HepG2 (cell line): Measurements from ENCODE around the gene PPP1CB. TPM values are rescaled to one million over a fixed set of nuclear protein-coding genes. Genes with fewer than 3 reads are reported as not detected.

Source experiments
- ATAC-seq: fragments of 200-7000 bp; cut with Tn5 transposase; 3 replicates; pipeline ENCODE4 v1.9.1; 2020; ENCODE audit warnings: mild to moderate bottlenecking, moderate library complexity
- BruUV-seq: library from RNA; stranded (reverse); fragments of 400-500 nt; replicated peaks from 2 replicates; lab custom pipeline; 2021; lab: Mats Ljungman, UMichigan
- CTCF ChIA-PET: fragments of 300-600 bp; formaldehyde crosslinking; extraction: SDS; loops from one replicate; lab custom pipeline; 2021; ENCODE audit warnings: low total read pairs, inconsistent platforms, low intra/inter-chr PET ratio; lab: Yijun Ruan, JAX
- POLR2A ChIA-PET: fragments of 350-600 bp; sonication (Branson Sonifier 250); formaldehyde crosslinking; loops from one replicate; lab custom pipeline; 2020; ENCODE audit warnings: antibody characterized with exemption, inconsistent platforms; lab: Yijun Ruan, JAX
- DNase-seq: peaks from one replicate; pipeline ENCODE4 v3.0.0-alpha.2; 2015; ENCODE audit warnings: low spot score
- FAIRE-seq: peaks from 3 replicates; lab custom pipeline; 2011; peaks lifted over from hg19 to GRCh38; lab: Jason Lieb, UNC
- H2AFZ ChIP-seq: one replicate; pipeline ENCODE4 v1.6.1; 2011; ENCODE audit warnings: low read length, inconsistent platforms
- H3K27ac ChIP-seq: fragments of 300-600 bp; 3 replicates; pipeline ENCODE4 v1.8.0; 2011; ENCODE audit warnings: mixed run types, mild to moderate bottlenecking, mixed read lengths, low read length, inconsistent platforms; ENCODE audit not compliant: insufficient read depth; ENCODE audit errors: extremely low read length
- H3K27me3 ChIP-seq, 2 experiments: fragments of 200-600 bp in 1 of 2; 2 replicates in 1 of 2; 3 replicates in 1 of 2; pipeline versions ENCODE4 v1.6.0 to v1.8.0; 2011; ENCODE audit warnings: low read length in 2 of 2, mild to moderate bottlenecking in 2 of 2, moderate library complexity in 2 of 2, inconsistent platforms in 1 of 2; ENCODE audit not compliant: insufficient read depth in 2 of 2, control insufficient read depth in 1 of 2
- H3K36me3 ChIP-seq, 2 experiments: fragments of 200-600 bp in 1 of 2; replicated peaks in 1 of 2; 2 replicates in 1 of 2; 3 replicates in 1 of 2; pipeline versions ENCODE4 v1.5.1 to v1.8.0; 2011; ENCODE audit warnings: low read length in 2 of 2, inconsistent platforms in 1 of 2; ENCODE audit not compliant: insufficient read depth in 2 of 2, control insufficient read depth in 1 of 2
- H3K4me1 ChIP-seq: 2 replicates; pipeline ENCODE4 v1.5.1; 2012; ENCODE audit warnings: low read length, inconsistent platforms; ENCODE audit not compliant: insufficient read depth
- H3K4me2 ChIP-seq: 2 replicates; pipeline ENCODE4 v1.6.0; 2011; ENCODE audit warnings: low read depth, low read length, inconsistent platforms
- H3K4me3 ChIP-seq, 3 experiments: fragments of 200-600 bp in 1 of 3; sonication (generic), shearing (Covaris generic) in 1 of 3; replicated peaks in 1 of 3; 2 replicates each; pipeline ENCODE4 v1.5.1; 2011 to 2016; ENCODE audit warnings: low read length in 3 of 3, inconsistent platforms in 2 of 3, low read depth in 2 of 3, mild to moderate bottlenecking in 2 of 3, control low read depth in 1 of 3, mixed read lengths in 1 of 3; ENCODE audit not compliant: insufficient read depth in 1 of 3
- H3K79me2 ChIP-seq: one replicate; pipeline ENCODE4 v1.6.1; 2011; ENCODE audit warnings: low read length, inconsistent platforms; ENCODE audit not compliant: insufficient read depth
- H3K9ac ChIP-seq: 2 replicates; pipeline ENCODE4 v1.6.0; 2011; ENCODE audit warnings: mild to moderate bottlenecking, low read depth, low read length, inconsistent platforms; ENCODE audit not compliant: insufficient read depth
- H3K9me3 ChIP-seq: 2 replicates; pipeline ENCODE4 v1.5.1; 2012; ENCODE audit warnings: mild to moderate bottlenecking, low read length
- H4K20me1 ChIP-seq: 2 replicates; pipeline ENCODE4 v1.6.0; 2011; ENCODE audit warnings: inconsistent platforms, mild to moderate bottlenecking, low read length, moderate library complexity; ENCODE audit not compliant: insufficient read depth
- ASH2L ChIP-seq: fragments of 300-600, 200-600 bp; sonication (generic); IDR thresholded peaks from 2 replicates; pipeline ENCODE4 v1.7.0; 2017; ENCODE audit warnings: low read depth, mild to moderate bottlenecking, moderate library complexity, mixed read lengths, low read length; ENCODE audit not compliant: insufficient read length
- IRF1 ChIP-seq: sonication (generic); formaldehyde crosslinking; IDR thresholded peaks from 2 replicates; pipeline ENCODE4 v1.4.0; 2020; ENCODE audit warnings: low read depth, mild to moderate bottlenecking, missing genetic modification reagents
- KDM3A ChIP-seq: IDR thresholded peaks from 2 replicates; pipeline ENCODE4 v1.6.1; 2018; ENCODE audit warnings: low read depth, missing compliant biosample characterization
- NFE2 ChIP-seq: sonication (generic); formaldehyde crosslinking; IDR thresholded peaks from 2 replicates; pipeline ENCODE4 v1.4.0; 2020; ENCODE audit warnings: missing genetic modification reagents
- NFYB ChIP-seq: sonication (generic); formaldehyde crosslinking; IDR thresholded peaks from 2 replicates; pipeline ENCODE4 v1.4.0; 2020; ENCODE audit warnings: missing genetic modification reagents
- PHF5A ChIP-seq: IDR thresholded peaks from one replicate; pipeline ENCODE4 v1.6.1; 2018; ENCODE audit warnings: low read depth, missing genetic modification reagents; ENCODE audit not compliant: unreplicated experiment
- SMYD3 ChIP-seq: sonication (generic); formaldehyde crosslinking; IDR thresholded peaks from 2 replicates; pipeline ENCODE4 v1.8.1; 2023; ENCODE audit warnings: mild to moderate bottlenecking, missing genetic modification reagents
- ZMYM3 ChIP-seq: sonication (generic); formaldehyde crosslinking; IDR thresholded peaks from 2 replicates; pipeline ENCODE4 v1.5.1; 2020; ENCODE audit warnings: mild to moderate bottlenecking, missing genetic modification reagents
- ZNF333 ChIP-seq: sonication (generic); formaldehyde crosslinking; IDR thresholded peaks from 2 replicates; pipeline ENCODE4 v1.4.0; 2020; ENCODE audit warnings: mild to moderate bottlenecking, missing genetic modification reagents, borderline replicate concordance
- ZNF580 ChIP-seq: IDR thresholded peaks from 2 replicates; pipeline ENCODE4 v1.6.1; 2016; ENCODE audit warnings: low read depth, borderline replicate concordance
- ZNF670 ChIP-seq: sonication (generic); formaldehyde crosslinking; IDR thresholded peaks from 2 replicates; pipeline ENCODE4 v1.8.0; 2022; ENCODE audit warnings: mild to moderate bottlenecking, missing genetic modification reagents, borderline replicate concordance
- ZNF747 ChIP-seq: sonication (generic); formaldehyde crosslinking; IDR thresholded peaks from 2 replicates; pipeline ENCODE4 v1.8.1; 2023; ENCODE audit warnings: missing genetic modification reagents, mild to moderate bottlenecking, borderline replicate concordance
- ZNF883 ChIP-seq: sonication (generic); formaldehyde crosslinking; IDR thresholded peaks from 2 replicates; pipeline ENCODE4 v1.5.1; 2020; ENCODE audit warnings: mild to moderate bottlenecking, missing genetic modification reagents; ENCODE audit errors: not compliant biosample characterization
- ZSCAN22 ChIP-seq: sonication (generic); formaldehyde crosslinking; IDR thresholded peaks from 2 replicates; pipeline ENCODE4 v1.4.0; 2020; ENCODE audit warnings: mild to moderate bottlenecking, missing genetic modification reagents
- ZUFSP ChIP-seq: sonication (generic); formaldehyde crosslinking; IDR thresholded peaks from 2 replicates; pipeline ENCODE4 v1.9.0; 2021; ENCODE audit warnings: missing genetic modification reagents, mild to moderate bottlenecking, borderline replicate concordance
- WGBS: methylation state at CpG from one replicate; pipeline ENCODE4 v1.1.6; 2017; ENCODE audit warnings: low lambda C conversion rate; 5-methylcytosine and 5-hydroxymethylcytosine counted together
- in situ Hi-C: cut with HindIII; loops from 2 replicates; pipeline ENCODE4 v1.10.0; 2017; ENCODE audit warnings: low pct_unique_long_range_greater_than_20kb; ENCODE audit not compliant: extremely low pct_ligation_motif_present
- intact Hi-C: fragments of 100-400 bp; cut with micrococcal nuclease; formaldehyde crosslinking; loops from one replicate; pipeline ENCODE4 v1.10.0; 2022; ENCODE audit not compliant: unreplicated experiment
- polyA plus RNA-seq, 8 experiments: library from polyadenylated mRNA; depleted of rRNA in 3 of 8; stranded (reverse) in 7 of 8; unstranded in 1 of 8; fragments of >200 nt; fragmentation: Illumina TruSeq in 4 of 8; extraction: Trizol in 4 of 8; gene quantifications; 2 replicates each; pipeline versions ENCODE4 v1.2.1 to v1.2.3, GENCODE V29; 2011 to 2016; ENCODE audit warnings: low read depth in 4 of 8, missing spikeins in 1 of 8, mixed read lengths in 1 of 8; ENCODE audit not compliant: insufficient read depth in 1 of 8
- total RNA-seq, 5 experiments: library from RNA; depleted of rRNA; stranded (reverse); fragments of >200 nt; fragmentation: Illumina TruSeq; extraction: Trizol; gene quantifications; 2 replicates each; pipeline ENCODE4 v1.2.3, GENCODE V29; 2016; ENCODE audit warnings: low read depth in 1 of 5
- TF ChIP-seq, protein P1 (sequence below): sonication (generic); formaldehyde crosslinking; IDR thresholded peaks from 2 replicates; pipeline ENCODE4 v1.5.1; 2020; ENCODE audit warnings: mild to moderate bottlenecking, missing genetic modification reagents

PPP1CB gene
- total and polyA plus RNA-seq, 2 of the 13 experiments (the other 11 are each of a cell fraction or from before 2014, with no cell fraction given): 46.9 to 109 TPM

- TF ChIP-seq NFE2 (CRISPR knock-in tag): no peak
- no peak for TF ChIP-seq ZNF883 (CRISPR knock-in tag)
- TF ChIP-seq IRF1: no peak
- TF ChIP-seq, protein P1, sequence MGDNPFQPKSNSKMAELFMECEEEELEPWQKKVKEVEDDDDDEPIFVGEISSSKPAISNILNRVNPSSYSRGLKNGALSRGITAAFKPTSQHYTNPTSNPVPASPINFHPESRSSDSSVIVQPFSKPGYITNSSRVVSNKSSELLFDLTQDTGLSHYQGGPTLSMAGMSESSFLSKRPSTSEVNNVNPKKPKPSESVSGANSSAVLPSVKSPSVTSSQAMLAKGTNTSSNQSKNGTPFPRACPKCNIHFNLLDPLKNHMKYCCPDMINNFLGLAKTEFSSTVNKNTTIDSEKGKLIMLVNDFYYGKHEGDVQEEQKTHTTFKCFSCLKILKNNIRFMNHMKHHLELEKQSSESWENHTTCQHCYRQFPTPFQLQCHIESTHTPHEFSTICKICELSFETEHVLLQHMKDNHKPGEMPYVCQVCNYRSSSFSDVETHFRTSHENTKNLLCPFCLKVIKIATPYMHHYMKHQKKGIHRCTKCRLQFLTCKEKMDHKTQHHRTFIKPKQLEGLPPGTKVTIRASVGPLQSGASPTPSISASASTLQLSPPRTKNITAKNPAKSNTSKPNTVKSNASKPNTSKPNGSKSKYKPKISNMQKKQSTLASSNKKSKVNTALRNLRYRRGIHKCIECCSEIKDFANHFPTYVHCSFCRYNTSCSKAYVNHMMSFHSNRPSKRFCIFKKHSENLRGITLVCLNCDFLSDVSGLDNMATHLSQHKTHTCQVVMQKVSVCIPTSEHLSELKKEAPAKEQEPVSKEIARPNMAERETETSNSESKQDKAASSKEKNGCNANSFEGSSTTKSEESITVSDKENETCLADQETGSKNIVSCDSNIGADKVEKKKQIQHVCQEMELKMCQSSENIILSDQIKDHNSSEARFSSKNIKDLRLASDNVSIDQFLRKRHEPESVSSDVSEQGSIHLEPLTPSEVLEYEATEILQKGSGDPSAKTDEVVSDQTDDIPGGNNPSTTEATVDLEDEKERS: no peak
- TF ChIP-seq ZNF670 (CRISPR knock-in tag): no peak
- no peak for TF ChIP-seq ZMYM3
- no peak for TF ChIP-seq KDM3A (CRISPR knock-in tag)
- TF ChIP-seq SMYD3 (CRISPR knock-in tag): no peak
- no peak for TF ChIP-seq ZNF580 (CRISPR knock-in tag)
- TF ChIP-seq PHF5A: no peak
- TF ChIP-seq ZUFSP (CRISPR knock-in tag): no peak
- TF ChIP-seq ZSCAN22 (CRISPR knock-in tag): no peak
- TF ChIP-seq ASH2L: no peak
- no peak for TF ChIP-seq ZNF333 (CRISPR knock-in tag)
- no peak for TF ChIP-seq ZNF747 (CRISPR knock-in tag)
- no peak for TF ChIP-seq NFYB (CRISPR knock-in tag)
- intact Hi-C loops: no loop called here
- DNase-seq (no peak), ATAC-seq (no peak), FAIRE-seq (no peak)
- ChIA-PET POLR2A (interaction anchor here (1.1 kb wide), 1 partner anchor 16 kb away, joined by 4 read pairs; the partner anchor contains the start of gene PPP1CB), CTCF (no interaction called here)
- Histone ChIP-seq H3K36me3 (no peaks in the 10 kb centered on the region), H3K4me2 (no peak overlapping the region), H2AFZ (no peak overlapping the region), H4K20me1 (peaks cover 81% of the 10 kb centered on the region), H3K79me2 (peaks cover 99% of the 10 kb centered on the region), H3K9ac (no peak overlapping the region), H3K9me3 (no peaks in the 10 kb centered on the region), H3K27ac (no peak overlapping the region), H3K4me3 (no peak overlapping the region), H3K4me1 (peaks cover 20% of the 10 kb centered on the region), H3K27me3 (no peaks in the 10 kb centered on the region)
- WGBS: 95% methylated on average over 3 of the region's 3 CpGs
- no TSS peak for BruUV-seq
- in situ Hi-C loops: no loop called here
Observed at GRCh38 chr2:28767337-28767736, 15.7 kb downstream of the PPP1CB start.
